Skin epidermis (tissue), 12 donors: ENCODE results near the gene NEDD1.

Experiments used
- H3K27ac ChIP-seq, 21 experiments: fragments of 200-600 bp; sonication (generic) in 11 of 21; one replicate each; pipeline ENCODE4 v1.5.0; 2020; ENCODE audit warnings: mild to moderate bottlenecking in 3 of 21, inconsistent platforms in 2 of 21, moderate library complexity in 2 of 21
- H3K4me3 ChIP-seq, 7 experiments: fragments of 200-600 bp; sonication (generic) in 2 of 7; one replicate each; pipeline ENCODE4 v1.5.0; 2020; ENCODE audit warnings: inconsistent platforms in 2 of 7, mild to moderate bottlenecking in 2 of 7, moderate library complexity in 1 of 7

The NEDD1 gene

GRCh38 chr12:96892104-96892503, 15.0 kb upstream of the NEDD1 start:
- no peak overlapping the region for H3K4me3 ChIP-seq
- no peak overlapping the region for H3K27ac ChIP-seq

GRCh38 chr12:96897421-96897820, 9.6 kb upstream of the NEDD1 start:
- no peak overlapping the region for H3K27ac ChIP-seq
- no peak overlapping the region for H3K4me3 ChIP-seq

GRCh38 chr12:96901175-96901574, 5.9 kb upstream of the NEDD1 start:
- no peak overlapping the region for H3K4me3 ChIP-seq
- H3K27ac ChIP-seq, result no peak overlapping the region

- Histone ChIP-seq H3K4me3 (no peak overlapping the region), H3K27ac (no peak overlapping the region)
These were observed 5.0 kb upstream of the NEDD1 start for GRCh38 chr12:96902076-96902475.

GRCh38 chr12:96906498-96906848, 584 bp upstream of the NEDD1 start:
- H3K27ac ChIP-seq, result peak overlapping the region; percentile 69 to 96 (median 91)

GRCh38 chr12:96907671-96908422, 790 bp downstream of the NEDD1 start:
- H3K4me3 ChIP-seq, result peak overlapping the region; percentile 52 to 98 (median 81)

More at GRCh38 chr12:96906498-96906848, 584 bp upstream of the NEDD1 start:
- peak overlapping the region; percentile 52 to 98 (median 81) for H3K4me3 ChIP-seq

GRCh38 chr12:96908423-96908675, 1.3 kb downstream of the NEDD1 start:
- peak overlapping the region in 5 of 7 experiments; percentile 52 to 98 (median 81) for H3K4me3 ChIP-seq
- peak overlapping the region in 2 of 21 experiments; percentile 91 to 96 for H3K27ac ChIP-seq

More at GRCh38 chr12:96907671-96908422, 790 bp downstream of the NEDD1 start:
- H3K27ac ChIP-seq, result peak overlapping the region in 20 of 21 experiments; percentile 69 to 96 (median 91)

GRCh38 chr12:96912261-96912660, 5.2 kb downstream of the NEDD1 start:
- no peak overlapping the region for H3K27ac ChIP-seq
- H3K4me3 ChIP-seq, result no peak overlapping the region

- Histone ChIP-seq H3K4me3 (no peak overlapping the region), H3K27ac (no peak overlapping the region)
These were observed 5.9 kb downstream of the NEDD1 start for GRCh38 chr12:96912943-96913342.

GRCh38 chr12:96919510-96920210, 12.6 kb downstream of the NEDD1 start:
- no peak overlapping the region for H3K4me3 ChIP-seq
- H3K27ac ChIP-seq, result no peak overlapping the region

- no peak overlapping the region for H3K27ac ChIP-seq
These were observed 41.7 kb downstream of the NEDD1 start for GRCh38 chr12:96948782-96949181.

GRCh38 chr12:96979532-96979931, 72.5 kb downstream of the NEDD1 start:
- Histone ChIP-seq H3K4me3 (no peak overlapping the region), H3K27ac (no peak overlapping the region)

More at GRCh38 chr12:96948782-96949181, 41.7 kb downstream of the NEDD1 start:
- no peak overlapping the region for H3K4me3 ChIP-seq

- Histone ChIP-seq H3K27ac (no peak overlapping the region), H3K4me3 (no peak overlapping the region)
These were observed 73.9 kb downstream of the NEDD1 start for GRCh38 chr12:96980991-96981414.

- no peak overlapping the region for H3K27ac ChIP-seq
These were observed 74.9 kb downstream of the NEDD1 start for GRCh38 chr12:96981911-96982310.

GRCh38 chr12:96982671-96983070, 75.6 kb downstream of the NEDD1 start:
- H3K27ac ChIP-seq, result no peak overlapping the region
- no peak overlapping the region for H3K4me3 ChIP-seq

More at GRCh38 chr12:96981911-96982310, 74.9 kb downstream of the NEDD1 start:
- no peak overlapping the region for H3K4me3 ChIP-seq

- Histone ChIP-seq H3K27ac (no peak overlapping the region), H3K4me3 (peak overlapping the region; percentile 2 to 44 (median 20))
These were observed 78.7 kb downstream of the NEDD1 start for GRCh38 chr12:96985515-96986362.

- Histone ChIP-seq H3K4me3 (no peak overlapping the region), H3K27ac (no peak overlapping the region)
These were observed 79.9 kb downstream of the NEDD1 start for GRCh38 chr12:96986883-96987523.

- H3K4me3 ChIP-seq, result no peak overlapping the region
- no peak overlapping the region for H3K27ac ChIP-seq
These were observed 81.9 kb downstream of the NEDD1 start for GRCh38 chr12:96988919-96989318.

- H3K27ac ChIP-seq, result no peak overlapping the region
- H3K4me3 ChIP-seq, result no peak overlapping the region
These were observed 82.9 kb downstream of the NEDD1 start for GRCh38 chr12:96989916-96990315.

- no peak overlapping the region for H3K27ac ChIP-seq
- H3K4me3 ChIP-seq, result no peak overlapping the region
These were observed 87.8 kb downstream of the NEDD1 start for GRCh38 chr12:96994900-96995299.
